ENCODE results near the gene SSTR3. TPM values are rescaled to one million over a fixed set of nuclear protein-coding genes. Genes with fewer than 3 reads are reported as not detected.

Gene SSTR3
- total and polyA plus RNA-seq, 4 donors = 0.19 TPM; not detected in 3

GRCh38 chr22:37160027-37160426 is 52.2 kb downstream of the SSTR3 start:
- H3K27ac ChIP-seq (ENCODE audit: low read depth in 1 of 2, low read length in 2 of 2) = no peak overlapping the region
- DNase-seq (ENCODE audit: low spot score) = no peak
- H3K9ac ChIP-seq (ENCODE audit: low read depth in 1 of 2, low read length in 2 of 2) = no peak overlapping the region
- no peaks in the 10 kb centered on the region for H3K9me3 ChIP-seq (ENCODE audit: control insufficient read depth in 4 of 4, low read length in 3 of 4)
- H3K4me1 ChIP-seq (ENCODE audit: control insufficient read depth in 4 of 4, insufficient read depth in 4 of 4, low read length in 3 of 4) = no peaks in the 10 kb centered on the region
- no peaks in the 10 kb centered on the region for H3K36me3 ChIP-seq (ENCODE audit: control insufficient read depth in 4 of 4, insufficient read depth in 3 of 4, low read depth in 1 of 4, low read length in 3 of 4)
- TF ChIP-seq NR2F2 (IDR thresholded peaks at IDR 0.05) = no peak
- TF ChIP-seq REST (IDR thresholded peaks at IDR 0.05) = no peak
- no peak for TF ChIP-seq GABPA (IDR thresholded peaks at IDR 0.05 in 1 of 2, conservative IDR thresholded peaks at IDR 0.05 in 1 of 2)
- no peak for TF ChIP-seq HNF4A (conservative IDR thresholded peaks at IDR 0.05)
- TF ChIP-seq EGR1 (IDR thresholded peaks at IDR 0.05; ENCODE audit: low read depth in 2 of 2) = no peak
- TF ChIP-seq FOXA1 (IDR thresholded peaks at IDR 0.05) = no peak
- TF ChIP-seq HNF4G (IDR thresholded peaks at IDR 0.05) = no peak
- no peak for TF ChIP-seq JUND (IDR thresholded peaks at IDR 0.05)
- no peak for TF ChIP-seq ZBTB33 (IDR thresholded peaks at IDR 0.05)
- TF ChIP-seq TAF1 (conservative IDR thresholded peaks at IDR 0.05) = no peak
- TF ChIP-seq RXRA (IDR thresholded peaks at IDR 0.05) = no peak
- TF ChIP-seq CTCF (IDR thresholded peaks at IDR 0.05; ENCODE audit: low read depth, low read length, missing input control) = no peak
- TF ChIP-seq RAD21 (IDR thresholded peaks at IDR 0.05) = no peak
- no peak for TF ChIP-seq ATF3 (IDR thresholded peaks at IDR 0.05)
- TF ChIP-seq FOXA2 (IDR thresholded peaks at IDR 0.05) = no peak
- no peak for TF ChIP-seq SP1 (IDR thresholded peaks at IDR 0.05)
- TF ChIP-seq YY1 (IDR thresholded peaks at IDR 0.05) = no peak
- TF ChIP-seq MAX (IDR thresholded peaks at IDR 0.05) = no peak
- 80% methylated on average over 6 of the region's 6 CpGs for WGBS
- no peak overlapping the region for H3K4me3 ChIP-seq (ENCODE audit: low read depth in 1 of 3, low read length in 3 of 3)
- no peaks in the 10 kb centered on the region for H3K27me3 ChIP-seq (ENCODE audit: control insufficient read depth in 4 of 4, insufficient read depth in 4 of 4, low read length in 3 of 4)

GRCh38 chr22:37158963-37159290 is 53.4 kb downstream of the SSTR3 start:
- Histone ChIP-seq H3K9ac (ENCODE audit: low read depth in 1 of 2, low read length in 2 of 2) (no peak overlapping the region), H3K27me3 (ENCODE audit: control insufficient read depth in 4 of 4, insufficient read depth in 4 of 4, low read length in 3 of 4) (no peaks in the 10 kb centered on the region), H3K4me3 (ENCODE audit: low read depth in 1 of 3, low read length in 3 of 3) (no peak overlapping the region), H3K4me1 (ENCODE audit: control insufficient read depth in 4 of 4, insufficient read depth in 4 of 4, low read length in 3 of 4) (no peaks in the 10 kb centered on the region), H3K27ac (ENCODE audit: low read depth in 1 of 2, low read length in 2 of 2) (no peak overlapping the region), H3K9me3 (ENCODE audit: control insufficient read depth in 4 of 4, low read length in 3 of 4) (no peaks in the 10 kb centered on the region), H3K36me3 (ENCODE audit: control insufficient read depth in 4 of 4, insufficient read depth in 3 of 4, low read depth in 1 of 4, low read length in 3 of 4) (no peaks in the 10 kb centered on the region)
- DNase-seq (ENCODE audit: low spot score) = no peak
- WGBS = 84% methylated on average over 5 of the region's 5 CpGs
- TF ChIP-seq HNF4G (IDR thresholded peaks at IDR 0.05) = no peak
- no peak for TF ChIP-seq JUND (IDR thresholded peaks at IDR 0.05)
- TF ChIP-seq NR2F2 (IDR thresholded peaks at IDR 0.05) = no peak
- TF ChIP-seq RXRA (IDR thresholded peaks at IDR 0.05) = no peak

All from liver (tissue), 9 donors.